A549 treated with CORT108297 at 1 μM for 4 hours (cell line): ENCODE data around the gene OR7G2. TPM values are rescaled to one million over a fixed set of nuclear protein-coding genes. Genes with fewer than 3 reads are reported as not detected.

ENCODE experiments used
- total RNA-seq: library from RNA; stranded (reverse); fragments of 200-300 nt; extraction: Qiagen RNA extraction; gene quantifications from 5 replicates; pipeline ENCODE4 v1.2.3, GENCODE V29; 2022

The OR7G2 gene
- total RNA-seq = not detected in 5 replicates

DNA sequence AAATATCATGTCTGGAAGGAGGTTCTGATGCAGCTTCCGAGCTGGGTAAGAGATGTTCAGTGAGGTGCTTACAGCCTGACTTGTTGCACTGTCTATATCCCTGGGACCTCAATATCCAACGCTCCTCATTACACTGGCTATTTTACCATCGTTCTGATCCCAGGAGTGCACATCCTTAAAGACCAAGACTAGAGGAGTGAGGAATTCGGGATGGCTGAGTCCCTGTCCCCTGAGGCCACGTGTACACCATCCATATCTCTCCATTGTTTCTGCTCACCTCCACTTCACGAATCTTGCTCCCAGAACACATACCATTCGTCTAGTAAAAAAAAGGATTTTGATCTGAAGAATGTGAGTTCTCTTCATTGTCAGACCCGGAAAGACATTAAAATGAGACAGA lies at the start of gene OR7G2:
Gene OR7G2 (minus strand): TSS at position 101 of the 400 bp plus-strand sequence. CDS start 4,232 bp downstream, outside the sequence.

DNA sequence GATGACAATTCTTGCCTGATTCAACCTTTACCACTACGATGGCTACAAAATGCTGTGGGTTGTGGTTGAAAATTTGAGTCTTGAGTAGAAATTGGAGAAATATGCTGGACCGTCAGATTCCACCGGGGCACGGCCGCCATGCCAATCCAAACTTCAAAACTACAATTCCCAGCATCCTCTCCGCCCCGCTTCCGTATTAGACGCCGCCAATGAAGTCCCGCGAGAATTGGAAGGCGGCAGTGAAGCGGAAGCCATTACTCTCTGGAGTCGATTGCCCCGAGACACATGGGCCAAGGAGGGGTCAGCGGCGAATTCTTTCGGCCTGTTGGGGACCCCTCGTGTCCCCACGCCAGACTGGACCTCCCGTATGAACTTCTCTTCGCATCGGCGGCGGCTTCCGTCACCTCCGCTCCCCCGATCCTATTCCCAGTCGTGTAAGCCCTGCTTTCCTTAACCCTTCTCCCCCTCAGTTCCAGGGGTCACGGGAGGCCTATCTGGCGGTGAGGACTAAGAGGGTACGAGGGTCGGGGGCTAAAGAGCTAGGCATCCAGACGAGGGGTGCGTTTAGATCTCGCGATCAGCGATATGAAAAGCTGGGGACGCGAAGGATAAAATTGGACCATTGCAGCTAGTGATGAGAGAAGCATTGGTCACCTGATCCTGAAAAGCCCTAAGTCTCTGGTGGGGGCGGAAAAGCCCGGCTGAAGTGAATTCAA lies 33.0 kb upstream of the OR7G2 start, which contains the start of gene ZNF317:
Gene ZNF317 (plus strand): TSS at position 239 of the 716 bp plus-strand sequence. CDS start 15,620 bp downstream, outside the sequence.

DNA sequence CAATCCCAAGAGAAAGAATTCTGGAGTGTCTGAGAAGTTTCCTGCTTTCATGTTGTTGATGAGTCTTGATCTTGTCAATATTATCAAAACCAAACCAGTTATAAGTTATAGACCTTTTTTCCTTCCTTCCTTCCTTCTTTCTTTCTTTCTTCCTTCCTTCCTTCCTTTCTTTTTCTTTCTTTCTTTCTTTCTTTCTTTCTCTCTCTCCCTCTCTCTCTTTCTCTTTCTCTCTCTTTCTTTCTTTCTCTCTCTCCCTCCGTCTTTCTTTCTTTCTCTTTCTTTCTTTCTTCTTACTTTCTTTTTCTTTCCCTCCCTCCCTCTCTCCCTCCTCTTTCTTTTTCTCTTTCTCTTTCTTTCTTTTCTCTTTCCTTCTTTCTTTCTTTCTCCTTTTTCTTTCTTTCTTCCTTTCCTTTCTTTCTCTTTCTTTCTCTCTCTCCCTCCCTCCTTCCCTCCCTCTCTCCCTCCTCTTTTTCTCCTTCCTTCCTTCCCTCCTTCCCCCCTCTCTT lies 19.7 kb upstream of the OR7G2 start, which contains the start of gene OR7G3:
Gene OR7G3 (minus strand): TSS at position 51 of the 506 bp plus-strand sequence. CDS start 0 bp downstream, at position 51.

DNA sequence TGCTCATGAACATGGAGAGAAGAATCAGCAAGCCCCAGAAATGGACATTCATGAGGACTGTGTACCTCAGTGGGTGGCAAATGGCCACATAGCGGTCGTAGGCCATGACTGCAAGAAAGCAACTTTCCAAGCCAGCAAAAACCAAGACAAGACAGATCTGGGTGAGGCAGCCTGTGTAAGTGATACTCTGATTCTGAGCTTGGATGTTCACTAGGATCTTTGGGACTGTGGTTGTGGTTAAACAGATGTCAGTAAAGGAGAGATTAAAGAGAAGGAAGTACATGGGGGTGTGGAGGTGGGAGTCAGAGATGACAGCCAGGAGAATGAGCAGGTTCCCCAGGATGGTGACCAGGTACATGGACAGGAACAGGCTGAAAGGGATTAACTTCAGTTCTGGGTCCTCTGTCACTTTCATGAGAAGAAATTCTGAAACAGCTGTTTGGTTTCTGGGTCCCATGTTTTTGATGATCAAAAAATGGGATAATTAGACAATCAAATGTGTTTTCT lies 8.1 kb upstream of the OR7G2 start, which contains the start of gene OR7G1:
Gene OR7G1 (minus strand): TSS at position 457 of the 507 bp plus-strand sequence. CDS start 0 bp downstream, at position 457.

DNA sequence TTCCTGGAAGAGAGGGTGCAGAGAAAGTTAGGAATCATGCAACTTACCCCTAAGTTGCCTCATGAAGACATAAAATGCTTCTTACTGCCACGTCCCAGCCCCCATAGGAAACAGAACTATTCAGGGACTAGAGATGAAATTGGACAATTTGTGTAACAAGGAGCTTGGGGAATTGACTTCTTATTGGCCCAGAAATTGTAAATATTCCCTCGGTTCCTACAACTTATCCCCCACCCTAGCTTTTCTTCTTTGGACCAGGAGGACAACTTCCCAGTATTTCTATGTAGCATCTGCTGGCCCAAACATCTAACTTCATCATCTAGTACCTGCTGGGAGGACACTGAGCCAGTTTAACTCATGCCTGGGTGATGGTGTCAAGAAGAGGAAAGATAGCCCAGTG lies 20.5 kb downstream of the OR7G2 start, which contains the start of gene OR1M1:
Gene OR1M1 (plus strand): TSS at position 301 of the 400 bp plus-strand sequence. CDS start 6,184 bp downstream, outside the sequence.

Other genes with a start within 250 kb of the OR7G2 start
- 0.02 to 0.07 TPM (median 0.05 TPM) in 5 replicates for gene MUC16, start 97.1 kb downstream of the OR7G2 start, total RNA-seq
- not detected in 5 replicates for gene OR1M1, start 20.4 kb downstream of the OR7G2 start, total RNA-seq
- gene OR7G1, start 8.3 kb upstream of the OR7G2 start, total RNA-seq = not detected in 5 replicates
- gene OR7G3, start 19.5 kb upstream of the OR7G2 start, total RNA-seq = not detected in 5 replicates
- 16.6 to 20.5 TPM (median 19.0 TPM) in 5 replicates for gene ZNF317, start 32.9 kb upstream of the OR7G2 start, total RNA-seq
- not detected in 5 replicates for gene OR7D2, start 71.5 kb upstream of the OR7G2 start, total RNA-seq
- gene OR7D4, start 112.1 kb upstream of the OR7G2 start, total RNA-seq = not detected in 5 replicates
- gene OR7E24, start 143.5 kb upstream of the OR7G2 start, total RNA-seq = not detected in 5 replicates
- gene ZNF699, start 202.4 kb upstream of the OR7G2 start, total RNA-seq = 0.66 to 1.6 TPM (median 1.2 TPM) in 5 replicates
- gene ZNF559, start 216.7 kb upstream of the OR7G2 start, total RNA-seq = 4.4 to 5.9 TPM (median 5.5 TPM) in 5 replicates